Nephron (organoid): Measurements from ENCODE around the gene ZC3H12D.

Source experiments
- H3K27ac Mint-ChIP-seq, 3 experiments: 2 replicates each; pipeline ENCODE4 v1.8.0; 2020; ENCODE audit warnings: mixed read lengths in 3 of 3, mild to moderate bottlenecking in 2 of 3, moderate library complexity in 1 of 3
- H3K27me3 Mint-ChIP-seq: 2 replicates; pipeline ENCODE4 v1.8.0; 2021; ENCODE audit warnings: low read depth, mild to moderate bottlenecking, moderate library complexity, mixed read lengths
- H3K36me3 Mint-ChIP-seq: 2 replicates; pipeline ENCODE4 v1.8.0; 2020; ENCODE audit warnings: low read depth, mixed read lengths
- H3K4me1 Mint-ChIP-seq: 2 replicates; pipeline ENCODE4 v1.8.0; 2020; ENCODE audit warnings: mixed read lengths
- H3K4me3 Mint-ChIP-seq, 3 experiments: 2 replicates each; pipeline ENCODE4 v1.8.0; 2020; ENCODE audit warnings: mild to moderate bottlenecking in 3 of 3, mixed read lengths in 3 of 3, moderate library complexity in 2 of 3
- H3K9me3 Mint-ChIP-seq: 2 replicates; pipeline ENCODE4 v1.8.0; 2020; ENCODE audit warnings: mixed read lengths
- TF ChIP-seq, protein P1 (sequence below), 3 experiments: fragments of 200-600 bp; sonication (generic); IDR thresholded peaks; one replicate each; pipeline ENCODE4 v1.5.0; 2021; ENCODE audit warnings: antibody characterized with exemption in 3 of 3; ENCODE audit not compliant: unreplicated experiment in 3 of 3

Gene ZC3H12D

DNA sequence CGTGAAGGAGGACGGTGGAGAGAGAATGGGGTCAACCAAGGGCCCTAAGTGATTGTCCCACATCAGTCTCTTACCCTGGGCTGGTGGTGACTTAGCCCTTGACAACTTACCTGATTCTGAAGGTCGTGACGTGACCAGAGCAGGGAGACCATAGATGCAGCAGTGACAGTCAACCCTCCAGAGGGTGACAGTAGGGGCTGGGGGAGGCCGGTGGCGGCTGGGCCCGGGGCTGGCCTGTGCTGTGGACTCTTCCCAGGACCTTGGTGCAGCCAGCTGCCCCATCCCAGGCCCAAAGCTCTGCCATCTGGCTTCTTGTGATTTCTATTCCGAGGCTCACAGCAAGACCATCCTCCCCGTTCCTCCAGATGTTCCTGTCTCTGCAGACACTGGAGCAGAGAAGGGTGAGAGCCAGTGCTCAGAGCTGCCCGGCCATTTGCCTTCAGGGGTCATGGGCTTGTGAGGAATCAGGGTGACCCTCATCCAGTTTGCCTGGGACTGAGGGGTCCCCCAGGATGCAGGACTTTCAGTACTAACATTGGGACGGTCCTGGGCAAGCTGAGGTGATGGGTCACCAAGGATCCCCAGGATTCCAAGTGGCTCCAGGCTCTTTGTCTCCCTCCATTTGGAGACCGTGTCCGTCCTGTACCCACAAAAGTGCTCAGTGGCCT lies 48.8 kb downstream of the ZC3H12D start:
- TF ChIP-seq, protein P1, sequence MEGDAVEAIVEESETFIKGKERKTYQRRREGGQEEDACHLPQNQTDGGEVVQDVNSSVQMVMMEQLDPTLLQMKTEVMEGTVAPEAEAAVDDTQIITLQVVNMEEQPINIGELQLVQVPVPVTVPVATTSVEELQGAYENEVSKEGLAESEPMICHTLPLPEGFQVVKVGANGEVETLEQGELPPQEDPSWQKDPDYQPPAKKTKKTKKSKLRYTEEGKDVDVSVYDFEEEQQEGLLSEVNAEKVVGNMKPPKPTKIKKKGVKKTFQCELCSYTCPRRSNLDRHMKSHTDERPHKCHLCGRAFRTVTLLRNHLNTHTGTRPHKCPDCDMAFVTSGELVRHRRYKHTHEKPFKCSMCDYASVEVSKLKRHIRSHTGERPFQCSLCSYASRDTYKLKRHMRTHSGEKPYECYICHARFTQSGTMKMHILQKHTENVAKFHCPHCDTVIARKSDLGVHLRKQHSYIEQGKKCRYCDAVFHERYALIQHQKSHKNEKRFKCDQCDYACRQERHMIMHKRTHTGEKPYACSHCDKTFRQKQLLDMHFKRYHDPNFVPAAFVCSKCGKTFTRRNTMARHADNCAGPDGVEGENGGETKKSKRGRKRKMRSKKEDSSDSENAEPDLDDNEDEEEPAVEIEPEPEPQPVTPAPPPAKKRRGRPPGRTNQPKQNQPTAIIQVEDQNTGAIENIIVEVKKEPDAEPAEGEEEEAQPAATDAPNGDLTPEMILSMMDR (IDR thresholded peaks at IDR 0.05; ENCODE audit: unreplicated experiment in 3 of 3): no peak

DNA sequence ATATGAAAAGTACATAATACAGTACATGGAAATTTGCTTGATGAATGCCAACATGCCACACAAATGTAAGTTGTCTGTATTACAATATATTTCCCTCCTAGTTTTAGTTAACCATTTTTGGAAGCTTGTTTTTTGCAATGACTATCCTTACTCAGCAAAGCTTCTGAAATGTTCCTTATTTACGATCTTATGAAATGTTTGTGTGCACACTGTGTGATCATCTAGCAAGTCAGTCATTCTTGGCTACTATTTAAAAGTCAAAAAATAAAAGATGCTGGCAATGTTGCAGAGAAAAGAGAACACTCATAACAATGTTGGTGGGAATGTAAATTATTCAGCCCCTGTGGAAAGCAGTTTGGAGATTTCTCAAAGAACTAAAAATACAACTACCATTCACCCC lies 50.9 kb downstream of the ZC3H12D start:
- Mint-ChIP-seq H3K27ac (peak overlapping the region in 1 of 3 experiments; percentile 3), H3K9me3 (no peaks in the 10 kb centered on the region), H3K27me3 (peaks cover 9% of the 10 kb centered on the region), H3K4me1 (peaks cover 11% of the 10 kb centered on the region), H3K4me3 (no peak overlapping the region), H3K36me3 (no peaks in the 10 kb centered on the region)
- TF ChIP-seq, protein P1 (IDR thresholded peaks at IDR 0.05; ENCODE audit: unreplicated experiment in 3 of 3): no peak

More for the DNA sequence above, 48.8 kb downstream of the ZC3H12D start:
- Mint-ChIP-seq H3K27me3 (peaks cover 9% of the 10 kb centered on the region), H3K4me1 (peaks cover 21% of the 10 kb centered on the region), H3K4me3 (no peak overlapping the region), H3K9me3 (no peaks in the 10 kb centered on the region), H3K36me3 (no peaks in the 10 kb centered on the region), H3K27ac (no peak overlapping the region)

DNA sequence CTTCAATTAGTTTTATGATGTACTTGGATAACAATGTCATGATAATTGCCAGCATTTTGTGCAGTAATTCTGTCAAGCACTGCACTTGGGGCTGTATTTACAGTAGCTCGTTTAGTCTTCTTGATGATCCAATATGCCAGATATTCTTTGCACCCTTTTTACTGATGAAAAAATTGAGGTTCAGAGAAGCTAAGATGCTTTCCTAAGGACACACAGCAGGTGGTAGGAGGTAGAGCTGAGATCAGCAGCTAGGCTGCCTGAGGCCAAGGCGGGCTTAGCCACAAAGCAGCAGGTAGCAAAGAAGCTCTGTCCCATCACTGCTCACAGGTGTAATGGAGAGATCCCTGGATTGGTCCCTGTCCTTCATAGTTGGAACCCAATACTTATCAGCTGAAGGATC lies 51.4 kb downstream of the ZC3H12D start:
- H3K27ac Mint-ChIP-seq: no peak overlapping the region

DNA sequence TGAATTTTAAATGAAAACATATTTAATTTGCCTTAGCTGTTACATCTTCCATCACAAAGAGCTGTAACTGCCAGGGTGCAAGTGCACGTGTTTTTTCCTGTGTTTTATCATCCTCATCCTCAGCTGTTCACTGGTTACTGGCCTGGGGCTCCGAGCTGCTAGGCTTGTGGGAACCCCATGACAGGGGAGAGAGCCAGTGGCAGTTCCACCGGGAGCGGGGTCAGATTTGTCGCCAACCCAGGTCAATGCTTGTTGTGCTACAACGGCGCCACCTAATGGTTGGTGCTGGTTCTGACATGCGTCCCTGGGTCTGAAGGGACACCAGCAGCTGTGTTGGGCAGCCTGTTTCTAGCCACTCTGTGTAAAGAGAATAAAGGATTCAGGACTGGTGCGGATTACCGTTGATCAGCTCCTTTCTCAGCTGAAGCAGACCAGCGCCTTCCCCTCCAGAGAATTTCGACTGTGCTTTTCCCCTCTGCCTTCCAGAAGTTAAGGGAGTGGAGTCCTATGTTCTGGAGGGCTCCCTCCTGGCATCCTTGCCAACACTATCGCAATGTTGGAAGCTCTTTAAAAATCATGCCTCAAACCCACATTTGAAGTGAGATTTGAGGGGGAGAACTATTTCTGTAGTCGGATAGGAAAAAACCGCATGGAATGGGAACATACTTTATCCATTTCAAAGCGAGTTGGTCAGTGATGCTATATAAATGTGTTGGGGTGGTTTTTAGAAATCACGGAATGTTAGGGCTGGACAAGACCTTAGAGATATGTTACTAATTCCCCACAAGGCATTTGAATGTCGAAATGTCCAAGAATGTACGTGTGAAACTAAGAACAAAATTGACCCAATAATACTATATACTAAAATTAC lies 52.7 kb downstream of the ZC3H12D start:
- Mint-ChIP-seq H3K36me3 (no peaks in the 10 kb centered on the region), H3K27me3 (peaks cover 19% of the 10 kb centered on the region), H3K4me3 (no peak overlapping the region), H3K4me1 (peaks cover 16% of the 10 kb centered on the region), H3K9me3 (no peaks in the 10 kb centered on the region), H3K27ac (peak overlapping the region in 1 of 3 experiments; percentile 68)
- TF ChIP-seq, protein P1 (IDR thresholded peaks at IDR 0.05; ENCODE audit: unreplicated experiment in 3 of 3): peak; percentile 95 to 96 (median 95)

More for the DNA sequence above, 51.4 kb downstream of the ZC3H12D start:
- TF ChIP-seq, protein P1 (IDR thresholded peaks at IDR 0.05; ENCODE audit: unreplicated experiment in 3 of 3): no peak
- H3K27me3 Mint-ChIP-seq: peaks cover 9% of the 10 kb centered on the region
- H3K9me3 Mint-ChIP-seq: no peaks in the 10 kb centered on the region
- H3K4me1 Mint-ChIP-seq: peaks cover 11% of the 10 kb centered on the region
- H3K36me3 Mint-ChIP-seq: no peaks in the 10 kb centered on the region
- no peak overlapping the region for H3K4me3 Mint-ChIP-seq

DNA sequence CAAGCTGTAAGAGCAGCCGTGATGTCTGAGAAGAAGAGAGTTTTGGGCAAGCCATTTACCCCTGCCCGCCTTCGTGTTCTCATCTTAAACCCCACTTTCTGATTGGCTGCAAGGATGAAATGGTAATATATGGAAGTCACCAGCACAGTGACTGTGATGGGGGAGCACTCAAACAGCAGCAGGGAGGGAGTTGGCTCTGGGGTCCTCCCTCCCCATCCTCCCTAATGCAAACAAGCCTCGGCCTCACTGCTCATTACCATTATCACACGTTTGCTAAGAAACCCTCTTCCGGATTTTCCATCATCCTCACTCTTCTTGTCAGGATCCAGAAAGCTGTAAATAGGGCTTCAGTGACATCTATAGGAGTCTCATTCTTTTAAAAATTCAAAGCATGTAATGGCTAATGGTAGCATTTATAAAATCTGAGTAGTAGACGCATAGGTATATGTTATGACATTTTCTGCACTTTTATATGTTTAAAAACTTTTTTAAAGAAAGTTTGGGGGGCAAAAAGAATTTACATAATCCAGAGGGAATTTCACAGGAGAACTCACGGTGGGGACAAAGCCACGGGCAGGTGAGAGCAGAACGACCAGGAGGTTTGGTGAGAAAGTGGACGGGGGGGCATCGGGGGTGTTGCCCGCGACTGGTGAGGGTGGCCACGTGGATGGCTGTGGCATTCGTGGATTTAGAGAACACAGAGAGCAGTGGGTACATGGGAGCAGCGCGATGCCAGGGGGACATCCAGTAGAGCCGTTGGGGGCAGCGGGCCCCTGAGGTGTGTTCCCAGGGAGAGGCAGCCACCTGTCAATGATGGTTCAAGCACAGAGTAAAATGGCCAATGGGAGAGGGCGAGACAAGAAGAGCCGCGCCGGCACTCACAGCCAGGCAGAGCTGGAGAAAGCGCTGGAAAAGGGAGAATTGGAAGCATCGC lies 55.1 kb downstream of the ZC3H12D start:
- TF ChIP-seq, protein P1 (IDR thresholded peaks at IDR 0.05; ENCODE audit: unreplicated experiment in 3 of 3): peak in 1 of 3 experiments; percentile 9
- Mint-ChIP-seq H3K27ac (peak overlapping the region in 1 of 3 experiments; percentile 37), H3K4me1 (peaks cover 16% of the 10 kb centered on the region), H3K9me3 (no peaks in the 10 kb centered on the region), H3K27me3 (peaks cover 14% of the 10 kb centered on the region), H3K4me3 (no peak overlapping the region), H3K36me3 (no peaks in the 10 kb centered on the region)
